NT2/D1 (cell line): ENCODE results near the gene ADARB2.

ENCODE experiments used
- SUZ12 ChIP-seq: IDR thresholded peaks from 2 replicates; pipeline ENCODE4 v1.6.1; 2011; ENCODE audit not compliant: insufficient read length, insufficient read depth; ENCODE audit errors: extremely low read depth
- ZNF274 ChIP-seq: IDR thresholded peaks from 2 replicates; pipeline ENCODE4 v1.6.1; 2011; ENCODE audit warnings: mild to moderate bottlenecking, low read depth, low read length

DNA sequence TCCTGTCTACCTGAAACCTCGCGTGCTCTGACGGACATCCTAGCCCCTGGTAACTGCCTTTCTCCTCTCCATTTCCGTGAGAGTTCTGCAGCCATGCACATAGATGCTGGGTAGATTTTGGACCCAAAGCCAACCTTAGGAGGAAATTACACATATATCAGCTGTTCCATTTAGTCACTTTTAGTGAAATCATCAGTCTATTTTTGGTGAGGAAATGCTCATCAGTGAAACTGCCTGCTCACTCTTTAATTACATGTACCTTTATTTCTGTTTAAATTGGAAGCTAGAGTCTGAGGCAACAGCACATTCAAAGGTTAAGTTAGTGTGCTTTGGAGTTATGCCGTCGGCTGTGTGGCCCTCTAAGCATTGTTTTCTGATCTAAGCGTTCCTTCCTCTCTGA, 449.8 kb downstream of the ADARB2 start:
- TF ChIP-seq SUZ12 (no peak), ZNF274 (no peak)
